Measurements from ENCODE around the gene FAM50A.

FAM50A gene

DNA sequence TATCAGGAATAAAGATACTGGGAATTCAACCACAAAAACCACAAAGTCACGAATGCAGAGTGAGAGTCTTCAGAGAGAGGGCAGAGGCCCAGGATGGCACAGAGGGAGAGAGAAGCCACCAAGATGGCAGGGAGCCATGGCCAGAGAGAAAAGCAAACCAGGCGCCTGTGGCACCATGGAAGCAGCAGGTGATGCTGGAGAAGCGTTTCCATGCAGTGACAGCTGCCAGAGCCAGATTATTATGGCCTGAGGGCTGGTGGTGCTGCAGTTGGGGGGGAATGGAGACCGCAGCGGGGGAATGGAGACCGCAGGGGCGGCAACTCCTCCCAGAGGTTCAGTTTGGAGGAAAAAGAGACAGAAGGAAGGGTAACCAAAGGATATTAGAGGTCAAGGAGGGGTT lies 26.8 kb upstream of the FAM50A start:
- DNase-seq = no peak

DNA sequence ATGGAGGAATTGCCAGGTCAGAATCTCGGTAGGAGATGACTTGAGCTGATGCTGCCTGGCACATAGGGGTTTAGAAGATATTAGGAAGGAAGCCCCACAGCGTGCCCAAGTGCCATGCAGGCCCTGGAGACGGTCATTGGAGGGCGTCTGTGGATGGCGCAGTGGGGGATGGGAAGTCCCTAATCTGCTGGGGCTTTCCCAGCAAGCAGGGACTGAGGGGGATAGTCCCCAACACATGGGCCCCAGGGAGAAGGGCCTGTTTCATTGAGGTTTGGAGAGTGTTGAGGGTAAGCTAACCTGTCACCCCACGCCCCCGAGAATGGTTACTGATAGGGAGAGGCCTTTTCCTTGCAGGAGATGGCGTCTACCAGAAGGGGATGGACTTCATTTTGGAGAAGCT lies 24.8 kb upstream of the FAM50A start:
- DNase-seq = no peak

DNA sequence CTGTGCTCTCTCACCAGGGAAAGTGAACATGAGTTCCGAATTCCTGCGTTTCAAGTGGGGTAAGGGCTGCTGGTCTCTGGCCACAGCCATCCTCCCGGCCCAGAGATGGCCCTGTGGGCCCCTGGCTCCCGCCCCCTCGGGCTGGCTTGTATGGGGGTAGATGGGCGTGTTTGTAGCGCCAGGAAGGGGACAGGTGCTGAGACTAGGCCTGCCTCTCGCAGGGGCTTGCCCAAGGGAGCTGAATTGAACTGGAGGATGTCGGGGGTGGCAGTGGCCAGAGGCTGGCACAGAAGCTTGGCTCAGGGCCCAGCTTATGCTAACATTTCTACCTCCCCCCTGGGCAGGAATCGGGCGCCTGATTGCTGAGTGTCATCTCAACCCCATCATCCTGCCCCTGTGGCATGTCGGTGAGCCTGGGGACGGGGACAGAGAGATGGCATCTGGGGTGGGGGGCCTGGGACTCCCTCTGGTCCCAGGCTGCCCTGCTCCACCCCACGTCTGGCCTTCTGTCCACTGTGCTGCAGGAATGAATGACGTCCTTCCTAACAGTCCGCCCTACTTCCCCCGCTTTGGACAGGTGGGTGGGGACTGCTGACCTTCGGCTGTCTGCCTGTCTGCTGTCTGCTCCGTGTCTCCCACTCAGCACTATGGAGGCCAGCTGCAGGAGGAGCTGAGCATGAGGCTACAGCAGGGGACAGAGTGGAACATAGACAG lies 24.1 kb upstream of the FAM50A start:
- no peak for DNase-seq

DNA sequence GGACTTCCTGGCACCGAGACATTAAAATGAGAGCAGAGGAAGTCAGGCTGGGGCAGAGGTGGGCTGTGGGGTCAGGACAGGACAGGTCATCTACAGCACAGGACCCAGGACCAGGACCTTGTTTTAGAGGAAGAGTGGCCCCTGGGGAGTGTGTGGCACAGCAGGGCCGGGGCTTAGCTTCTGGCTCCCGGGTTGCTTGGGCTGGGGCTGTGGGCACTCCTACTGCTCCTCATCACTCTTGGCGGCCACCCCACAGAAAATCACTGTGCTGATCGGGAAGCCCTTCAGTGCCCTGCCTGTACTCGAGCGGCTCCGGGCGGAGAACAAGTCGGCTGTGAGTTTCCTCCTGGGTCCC lies 23.6 kb upstream of the FAM50A start:
- no peak for DNase-seq

DNA sequence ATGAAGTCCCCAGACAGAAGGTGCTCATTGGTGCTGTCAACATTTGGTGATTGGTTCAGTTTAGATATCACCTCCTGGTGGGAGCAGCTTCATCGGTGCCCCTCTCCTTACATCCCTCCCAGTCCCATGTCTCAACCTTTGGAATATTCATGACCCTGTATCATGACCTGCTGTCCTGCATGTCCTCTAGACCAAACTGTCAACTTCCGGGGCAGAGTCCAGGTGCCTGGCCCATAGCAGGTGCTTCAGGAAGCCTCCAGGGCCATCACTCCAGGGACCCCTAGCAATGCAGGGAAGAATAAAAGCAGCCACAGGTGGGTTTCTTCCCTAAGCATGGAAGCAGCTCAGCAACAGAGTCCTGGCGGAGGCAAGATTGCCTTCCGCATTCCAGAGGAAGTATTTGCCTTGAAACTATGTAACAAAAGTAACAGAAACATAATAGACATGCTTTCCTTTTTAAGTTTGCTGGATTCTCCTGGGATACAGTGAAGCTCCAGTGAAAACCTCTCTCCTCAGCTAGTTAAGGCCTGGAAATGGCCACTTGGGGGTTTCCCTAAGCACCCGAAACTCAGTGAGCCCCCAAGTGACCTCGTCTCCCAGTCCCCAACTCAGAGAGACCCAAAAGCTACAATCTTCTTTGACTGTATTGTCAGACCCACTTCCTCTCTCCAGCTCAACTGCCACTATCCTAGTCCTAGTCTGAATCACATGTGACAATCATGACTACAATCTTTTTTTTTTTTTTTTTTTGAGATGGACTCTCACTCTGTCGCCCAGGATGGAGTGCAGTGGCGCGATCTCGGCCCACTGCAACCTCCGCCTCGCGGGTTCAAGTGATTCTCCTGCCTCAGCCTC lies 16.8 kb upstream of the FAM50A start:
- peak; percentile 33 to 62 (median 42) for DNase-seq

DNA sequence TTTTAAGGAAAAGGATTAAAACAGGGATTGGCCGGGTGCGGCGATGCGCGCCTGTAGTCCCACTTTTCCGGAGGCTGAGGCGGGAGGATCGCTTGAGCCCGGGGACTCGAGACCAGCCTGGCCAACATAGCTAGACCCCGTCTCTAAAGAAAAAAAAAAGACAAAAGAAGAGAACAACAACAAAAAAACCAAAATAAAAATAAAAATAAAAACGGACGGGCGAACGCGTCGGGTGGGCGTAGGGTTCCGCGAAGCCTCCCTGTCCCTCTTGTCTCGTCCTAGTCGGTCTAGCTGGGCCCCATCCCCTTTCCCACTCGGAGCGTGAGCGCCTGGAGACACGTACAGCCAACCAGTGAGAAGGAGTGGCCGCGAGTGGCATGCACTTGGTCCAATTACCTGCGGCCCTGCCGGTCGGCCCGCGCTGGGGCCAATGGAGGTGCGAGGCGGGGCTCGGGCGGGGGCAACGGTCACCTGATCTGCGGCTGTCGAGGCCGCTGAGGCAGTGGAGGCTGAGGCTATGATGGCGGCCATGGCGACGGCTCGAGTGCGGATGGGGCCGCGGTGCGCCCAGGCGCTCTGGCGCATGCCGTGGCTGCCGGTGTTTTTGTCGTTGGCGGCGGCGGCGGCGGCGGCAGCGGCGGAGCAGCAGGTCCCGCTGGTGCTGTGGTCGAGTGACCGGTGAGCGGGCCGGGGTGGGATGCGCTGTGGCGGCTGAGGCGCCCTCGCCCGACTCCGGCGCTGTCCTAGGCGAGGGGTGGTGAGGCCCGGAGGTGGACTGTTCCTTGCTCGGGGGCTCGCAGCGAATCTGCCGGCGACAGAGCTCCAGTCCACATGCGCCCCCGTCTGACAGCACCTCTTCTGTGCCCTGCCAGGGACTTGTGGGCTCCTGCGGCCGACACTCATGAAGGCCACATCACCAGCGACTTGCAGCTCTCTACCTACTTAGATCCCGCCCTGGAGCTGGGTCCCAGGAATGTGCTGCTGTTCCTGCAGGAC lies 15.5 kb upstream of the FAM50A start, which contains the start of gene ATP6AP1:
Gene ATP6AP1, plus strand, starts transcription at position 502 of the 996 bp plus-strand sequence. Its CDS starts 16 bp downstream, at position 518.
- peak; percentile 92 to 94 (median 93) for DNase-seq

DNA sequence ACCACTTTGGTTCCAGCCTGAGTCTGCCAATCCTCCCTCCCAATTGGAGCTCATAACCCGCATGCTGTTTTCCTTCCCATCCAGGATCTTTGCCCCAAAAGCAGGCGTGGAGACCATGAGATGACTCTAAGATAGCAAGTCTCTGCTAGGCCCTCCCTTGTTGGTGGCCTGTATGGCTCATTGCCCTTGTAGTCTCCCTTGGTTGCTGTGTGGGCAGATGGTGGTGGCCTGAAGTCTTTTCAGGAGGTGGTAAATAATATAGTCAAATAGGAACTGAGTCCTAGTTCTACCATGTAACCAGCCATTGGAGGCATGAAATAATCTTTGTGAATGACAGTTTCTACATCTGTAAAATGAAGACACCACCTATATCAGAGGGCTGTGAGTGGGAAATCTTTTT lies 14.2 kb upstream of the FAM50A start:
- peak; percentile 44 to 55 (median 51) for DNase-seq

DNA sequence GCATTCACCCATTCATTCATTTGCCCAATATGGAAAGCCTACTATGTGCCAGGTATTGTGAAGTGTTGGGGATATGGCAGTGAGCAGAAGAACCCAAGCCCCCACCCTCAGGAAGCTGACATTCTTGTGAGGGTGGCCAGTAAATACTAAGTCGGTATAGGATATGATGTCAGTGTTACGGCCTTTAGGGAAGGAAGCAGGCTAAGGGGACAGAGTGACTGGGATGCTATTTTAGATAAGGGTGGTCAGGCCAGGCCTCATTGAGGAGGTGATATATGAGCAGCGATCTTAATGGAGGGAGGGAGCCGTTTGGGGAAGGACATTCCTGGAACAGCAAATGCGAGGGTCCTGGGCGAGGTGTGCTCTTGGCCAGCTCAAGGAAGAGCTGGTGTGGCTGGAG lies 13.5 kb upstream of the FAM50A start:
- DNase-seq = peak; percentile 44 to 47 (median 46)

DNA sequence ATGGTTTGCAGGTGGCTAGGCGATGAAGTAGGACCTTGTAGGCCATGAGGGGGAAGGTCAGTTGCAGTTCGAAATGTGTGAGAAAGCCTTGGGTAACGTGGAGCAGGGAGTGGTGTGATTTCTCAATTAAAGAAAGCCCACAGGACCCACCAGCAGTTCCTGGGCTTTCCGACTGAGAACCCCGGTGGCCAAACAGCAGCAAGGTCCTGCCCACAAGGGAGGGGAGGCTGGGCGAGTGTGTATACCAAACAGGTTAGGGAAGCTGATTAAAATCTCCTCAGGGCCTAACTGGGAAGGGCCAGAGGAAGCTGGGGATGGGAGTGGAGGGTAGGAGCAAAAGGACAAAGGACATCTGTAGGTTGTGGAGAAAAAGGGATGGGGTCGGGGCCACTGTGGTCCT lies 13.0 kb upstream of the FAM50A start:
- DNase-seq = peak; percentile 85 to 88 (median 87)

DNA sequence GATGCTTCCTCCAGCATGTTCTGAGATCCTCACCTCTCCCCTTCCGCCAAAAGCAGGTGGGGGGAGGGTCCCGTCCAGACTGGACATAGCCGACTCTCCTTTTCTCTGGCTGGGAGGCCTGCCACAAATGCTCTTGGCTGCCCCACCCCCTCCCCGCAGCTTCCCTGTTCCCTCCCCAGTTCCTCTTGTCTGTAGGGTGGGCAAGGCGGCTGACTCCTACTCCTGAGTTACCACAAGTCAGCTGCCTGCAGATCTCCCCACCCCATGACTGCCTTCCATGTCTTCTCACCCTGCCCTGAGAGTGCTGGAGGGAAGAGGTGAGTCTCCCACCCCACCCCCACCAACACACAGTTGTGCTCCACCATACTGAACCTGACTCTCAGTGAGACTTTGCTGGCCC lies 12.6 kb upstream of the FAM50A start:
- peak; percentile 68 to 80 (median 69) for DNase-seq

DNA sequence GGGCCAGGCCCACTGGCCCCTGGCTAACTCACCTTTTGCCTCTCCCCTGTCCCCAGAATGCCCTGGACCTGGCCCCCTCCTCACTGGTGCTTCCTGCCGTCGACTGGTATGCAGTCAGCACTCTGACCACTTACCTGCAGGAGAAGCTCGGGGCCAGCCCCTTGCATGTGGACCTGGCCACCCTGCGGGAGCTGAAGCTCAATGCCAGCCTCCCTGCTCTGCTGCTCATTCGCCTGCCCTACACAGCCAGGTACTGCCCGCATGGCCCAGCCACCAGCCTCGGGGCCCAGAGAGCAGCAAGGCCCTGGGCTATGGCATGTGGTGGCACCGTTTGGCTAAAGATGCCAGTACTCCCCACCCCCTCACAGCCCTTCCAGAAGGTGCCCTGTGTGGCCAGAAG lies 11.7 kb upstream of the FAM50A start:
- DNase-seq = no peak

DNA sequence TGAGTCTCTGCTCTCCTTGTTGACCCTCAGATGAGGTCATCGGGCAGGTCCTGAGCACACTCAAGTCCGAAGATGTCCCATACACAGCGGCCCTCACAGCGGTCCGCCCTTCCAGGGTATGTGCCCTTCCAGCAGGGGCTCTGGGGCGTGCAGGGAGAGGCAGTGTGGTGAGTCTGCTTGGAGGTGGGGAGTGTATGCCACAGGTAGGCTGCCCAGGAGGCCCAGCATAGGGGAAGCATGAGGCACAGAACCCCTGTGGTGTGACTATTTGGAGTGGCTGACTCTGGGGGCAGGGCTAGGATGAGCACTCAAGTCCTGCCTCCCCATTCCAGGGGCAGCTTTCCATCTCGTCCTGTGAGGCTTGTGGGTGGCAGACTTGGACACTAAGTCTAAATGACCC lies 10.3 kb upstream of the FAM50A start:
- no peak for DNase-seq

DNA sequence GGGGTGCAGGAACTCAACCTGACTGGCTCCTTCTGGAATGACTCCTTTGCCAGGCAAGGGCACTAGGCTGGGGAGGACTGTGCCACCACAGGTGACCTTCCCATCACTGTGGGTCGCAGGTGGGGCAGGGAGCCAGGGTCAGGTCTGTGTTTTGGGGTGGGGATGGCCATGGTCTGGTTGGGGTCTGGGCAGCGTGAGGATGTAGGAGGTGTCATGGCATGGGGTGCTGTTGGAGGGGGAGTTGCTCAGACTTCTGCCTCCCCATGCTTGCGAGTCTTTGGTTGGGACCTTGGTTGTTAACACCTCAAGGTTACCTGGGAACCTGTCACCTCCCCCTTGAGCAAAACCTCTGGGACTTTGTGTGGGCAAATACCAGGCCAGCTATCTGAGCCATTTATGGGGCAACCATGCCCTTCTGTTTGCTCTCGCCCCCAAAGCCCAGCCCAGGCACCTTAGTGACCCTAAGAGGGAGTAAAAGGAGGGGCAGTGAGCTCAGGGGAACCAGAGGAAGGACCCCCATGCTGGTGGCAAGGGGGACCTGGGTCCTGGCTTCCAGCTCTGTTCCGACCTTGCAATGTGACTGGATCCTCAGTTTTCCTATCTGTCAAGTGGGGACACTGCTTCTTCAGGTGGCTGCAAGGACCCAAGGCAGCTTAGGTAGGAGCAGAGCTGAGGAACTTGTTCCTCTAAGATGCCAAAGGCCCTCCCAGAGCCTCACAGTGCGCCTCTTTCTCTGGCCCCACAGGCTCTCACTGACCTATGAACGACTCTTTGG lies 9.4 kb upstream of the FAM50A start:
- DNase-seq = no peak

DNA sequence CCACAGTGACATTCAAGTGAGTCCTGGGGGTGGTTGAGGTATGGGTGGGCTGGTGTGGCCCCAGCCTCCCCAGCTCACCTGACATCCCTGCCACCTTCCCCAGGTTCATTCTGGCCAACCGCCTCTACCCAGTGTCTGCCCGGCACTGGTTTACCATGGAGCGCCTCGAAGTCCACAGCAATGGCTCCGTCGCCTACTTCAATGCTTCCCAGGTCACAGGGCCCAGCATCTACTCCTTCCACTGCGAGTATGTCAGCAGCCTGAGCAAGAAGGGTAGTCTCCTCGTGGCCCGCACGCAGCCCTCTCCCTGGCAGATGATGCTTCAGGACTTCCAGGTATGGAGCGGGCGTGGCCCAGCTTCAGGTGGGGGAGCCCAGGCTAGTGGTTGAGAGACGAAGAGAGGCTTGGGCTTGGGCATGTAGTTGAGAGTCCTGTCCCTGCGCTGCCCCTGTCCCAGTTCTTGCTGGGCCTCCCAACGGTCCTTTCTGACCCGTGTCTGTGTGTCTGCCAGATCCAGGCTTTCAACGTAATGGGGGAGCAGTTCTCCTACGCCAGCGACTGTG lies 8.7 kb upstream of the FAM50A start:
- no peak for DNase-seq

DNA sequence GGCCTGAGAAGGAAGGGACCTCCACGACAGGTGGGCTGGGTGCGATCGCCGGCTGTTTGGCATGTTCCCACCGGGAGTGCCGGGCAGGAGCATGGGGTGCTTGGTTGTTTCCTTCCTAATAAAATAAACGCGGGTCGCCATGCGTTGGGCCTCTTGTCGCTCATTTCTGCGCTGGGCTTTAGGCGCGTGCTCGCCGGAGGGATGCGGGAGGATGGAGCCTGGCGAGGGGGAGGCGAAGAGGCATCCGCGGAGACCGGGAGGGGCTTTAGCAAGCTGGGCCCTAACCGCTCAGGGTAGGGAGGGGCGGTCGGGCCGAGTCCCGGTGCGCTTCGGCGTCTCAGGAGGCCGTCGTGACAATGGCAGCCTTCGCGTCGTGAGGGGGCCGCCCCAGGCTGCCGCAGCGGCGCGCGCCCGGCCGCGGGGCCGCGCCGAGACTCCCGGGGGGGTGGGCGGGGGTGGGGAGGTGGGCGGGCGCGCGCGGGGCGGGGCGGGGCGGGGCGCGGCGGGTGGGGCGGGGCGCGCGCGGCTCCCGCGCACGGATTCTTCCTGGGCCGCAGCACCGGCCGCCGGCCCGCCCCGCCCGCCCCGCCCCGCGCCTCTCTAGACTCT lies 7.5 kb upstream of the FAM50A start:
- peak; percentile 44 to 81 (median 63) for DNase-seq

DNA sequence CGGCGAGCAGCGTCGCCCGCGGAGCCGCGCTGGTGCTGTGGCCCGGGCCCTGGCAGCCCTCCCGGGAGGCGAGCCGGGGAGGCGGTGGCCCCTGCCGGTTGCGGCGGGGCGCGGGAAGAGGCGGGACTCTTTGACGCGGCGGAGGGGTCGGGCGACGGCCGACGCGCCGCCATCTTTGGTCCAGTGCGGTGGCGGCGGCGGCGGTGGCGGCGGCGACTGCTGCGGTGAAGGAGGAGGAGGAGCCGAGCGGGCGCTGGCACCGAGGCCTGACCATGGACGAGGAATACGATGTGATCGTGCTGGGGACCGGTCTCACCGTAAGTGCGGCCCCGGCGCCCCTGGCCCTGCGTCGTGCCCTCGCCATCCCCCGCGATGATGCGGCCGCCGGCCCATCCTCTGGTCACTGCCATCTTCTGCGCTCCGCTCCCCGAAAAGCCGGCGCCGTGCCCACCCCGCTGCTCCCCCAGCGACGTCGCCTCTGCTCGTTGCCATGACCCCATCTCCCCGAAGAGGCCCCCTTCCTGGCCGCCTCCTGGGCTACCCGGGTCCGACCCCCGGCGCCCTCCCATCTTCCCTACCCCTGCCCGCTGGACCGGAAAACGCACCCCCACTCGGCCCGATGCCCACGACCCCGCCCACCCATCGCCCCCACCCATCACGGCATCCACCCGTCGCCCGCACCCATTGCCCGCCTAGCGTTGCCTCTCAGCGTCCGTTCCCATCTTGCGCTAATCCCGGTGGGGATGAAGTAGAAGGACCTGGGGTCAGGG lies 6.8 kb upstream of the FAM50A start, which contains the start of gene GDI1:
Gene GDI1, plus strand, starts transcription at position 172 of the 770 bp plus-strand sequence. Its CDS starts 101 bp downstream, at position 273.
- peak; percentile 42 to 76 (median 60) for DNase-seq

DNA sequence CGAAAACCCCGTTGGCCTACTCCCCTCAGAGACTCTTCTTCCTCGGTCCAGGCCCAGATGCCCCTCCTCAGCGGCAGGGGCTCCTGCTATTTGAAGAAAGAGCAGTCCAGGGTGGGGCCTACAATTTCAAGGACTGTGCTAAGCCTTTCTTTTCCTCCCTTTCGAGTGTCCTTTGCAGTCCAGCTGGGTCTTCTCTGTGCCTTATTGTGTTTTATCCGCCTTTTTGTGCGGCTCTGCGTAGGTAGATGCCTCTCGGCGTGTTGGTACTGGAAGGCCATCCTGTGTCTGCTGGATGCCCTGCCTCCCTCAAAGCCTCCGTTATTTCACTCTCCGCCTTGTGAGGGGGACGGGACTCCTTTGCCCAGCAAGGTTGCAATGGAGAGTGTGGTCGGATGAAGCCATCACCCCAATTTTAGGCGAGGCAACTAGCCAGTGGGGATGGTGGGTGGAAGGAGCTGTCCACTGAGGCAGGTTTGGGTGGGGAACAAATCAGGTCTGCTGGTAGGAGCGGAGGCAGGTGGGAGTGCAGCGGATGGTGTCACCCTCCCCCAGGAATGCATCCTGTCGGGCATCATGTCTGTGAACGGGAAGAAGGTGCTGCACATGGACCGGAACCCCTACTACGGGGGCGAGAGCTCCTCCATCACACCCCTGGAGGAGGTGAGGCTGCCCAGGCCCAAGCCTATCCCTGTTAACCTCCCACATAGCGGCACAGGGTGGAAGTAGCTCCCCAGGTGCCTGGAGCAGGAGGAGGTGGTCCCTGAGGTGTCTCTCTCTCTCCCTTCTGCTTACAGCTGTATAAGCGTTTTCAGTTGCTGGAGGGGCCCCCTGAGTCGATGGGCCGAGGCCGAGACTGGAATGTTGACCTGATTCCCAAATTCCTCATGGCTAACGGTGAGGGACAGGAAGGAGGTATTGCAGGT lies 5.7 kb upstream of the FAM50A start:
- DNase-seq = peak in 1 of 3 donors; percentile 8

DNA sequence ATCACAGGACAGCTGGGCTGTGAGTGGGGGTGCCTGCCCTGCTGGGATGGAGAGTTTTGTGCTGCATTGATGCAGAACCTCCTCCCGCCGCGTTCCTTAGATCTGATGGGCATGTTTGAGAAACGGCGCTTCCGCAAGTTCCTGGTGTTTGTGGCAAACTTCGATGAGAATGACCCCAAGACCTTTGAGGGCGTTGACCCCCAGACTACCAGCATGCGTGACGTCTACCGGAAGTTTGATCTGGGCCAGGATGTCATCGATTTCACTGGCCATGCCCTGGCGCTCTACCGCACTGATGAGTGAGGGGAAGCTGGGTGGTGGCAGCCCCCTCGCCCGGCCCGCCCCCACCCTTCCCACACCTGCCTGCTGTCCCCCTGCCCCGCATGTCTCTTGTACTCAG lies 4.1 kb upstream of the FAM50A start:
- no peak for DNase-seq
